Keratinocyte (primary cell): ENCODE results near the gene NEK8. TPM values are rescaled to one million over a fixed set of nuclear protein-coding genes. Genes with fewer than 3 reads are reported as not detected.
A peak's percentile ranks its signal among the peaks of the same experiment; 100 is the strongest.

Source experiments
- DNase-seq: peaks from one replicate; pipeline ENCODE4 v3.0.0-alpha.2; 2011; ENCODE audit warnings: low read depth, missing footprints, low spot score
- FAIRE-seq: peaks from 2 replicates; lab custom pipeline; 2011; peaks lifted over from hg19 to GRCh38; lab: Jason Lieb, UNC
- H2AFZ ChIP-seq: 2 replicates; pipeline ENCODE4 v1.6.0; 2012; ENCODE audit warnings: low read length, control low read depth, inconsistent platforms; ENCODE audit not compliant: control insufficient read depth
- H3K27ac ChIP-seq: 2 replicates; pipeline ENCODE4 v1.5.1; 2011; ENCODE audit warnings: low read length; ENCODE audit not compliant: control insufficient read depth, insufficient read depth
- H3K27me3 ChIP-seq: 3 replicates; pipeline ENCODE4 v1.6.0; 2011; ENCODE audit warnings: low read length; ENCODE audit not compliant: control insufficient read depth, insufficient read depth; ENCODE audit errors: extremely low read depth
- H3K36me3 ChIP-seq, 2 experiments: 2 replicates in 1 of 2; 3 replicates in 1 of 2; pipeline ENCODE4 v1.5.1; 2011; ENCODE audit warnings: low read length in 2 of 2, mild to moderate bottlenecking in 1 of 2; ENCODE audit not compliant: control insufficient read depth in 2 of 2, insufficient read depth in 2 of 2; ENCODE audit errors: extremely low read depth in 1 of 2
- H3K4me1 ChIP-seq: 3 replicates; pipeline ENCODE4 v1.5.1; 2011; ENCODE audit warnings: low read length; ENCODE audit not compliant: control insufficient read depth, insufficient read depth; ENCODE audit errors: extremely low read depth
- H3K4me2 ChIP-seq: 3 replicates; pipeline ENCODE4 v1.6.0; 2011; ENCODE audit warnings: low read depth, low read length; ENCODE audit not compliant: control insufficient read depth, insufficient read depth; ENCODE audit errors: extremely low read depth
- H3K4me3 ChIP-seq, 3 experiments: fragments of 200-600 bp in 1 of 3; sonication (generic) in 1 of 3; 2 replicates in 2 of 3; 3 replicates in 1 of 3; pipeline ENCODE4 v1.5.1; 2011 to 2016; ENCODE audit warnings: low read length in 3 of 3, mild to moderate bottlenecking in 3 of 3, control low read depth in 2 of 3, inconsistent platforms in 1 of 3, low read depth in 1 of 3, mixed read lengths in 1 of 3, mixed run types in 1 of 3, moderate library complexity in 1 of 3; ENCODE audit not compliant: control insufficient read depth in 2 of 3, insufficient read depth in 2 of 3; ENCODE audit errors: extremely low read depth in 1 of 3
- H3K79me2 ChIP-seq: 2 replicates; pipeline ENCODE4 v1.6.0; 2012; ENCODE audit warnings: low read length; ENCODE audit not compliant: control insufficient read depth, insufficient read depth
- H3K9ac ChIP-seq: 3 replicates; pipeline ENCODE4 v1.6.0; 2011; ENCODE audit warnings: low read length; ENCODE audit not compliant: control insufficient read depth, insufficient read depth; ENCODE audit errors: extremely low read depth
- H3K9me1 ChIP-seq: 3 replicates; pipeline ENCODE4 v1.6.0; 2011; ENCODE audit warnings: low read length; ENCODE audit not compliant: control insufficient read depth, insufficient read depth; ENCODE audit errors: extremely low read depth
- H3K9me3 ChIP-seq: 2 replicates; pipeline ENCODE4 v1.5.1; 2012; ENCODE audit warnings: low read depth, low read length; ENCODE audit not compliant: control insufficient read depth
- H4K20me1 ChIP-seq: 3 replicates; pipeline ENCODE4 v1.6.0; 2011; ENCODE audit warnings: low read length; ENCODE audit not compliant: control insufficient read depth, insufficient read depth; ENCODE audit errors: extremely low read depth
- EZH2 ChIP-seq: IDR thresholded peaks from one replicate; pipeline ENCODE4 v1.6.1; 2012; ENCODE audit warnings: inconsistent platforms, mild to moderate bottlenecking, low read length, moderate library complexity
- dilution Hi-C: fragments of 300-500 bp; cut with MboI; formaldehyde crosslinking; loops from one replicate; pipeline ENCODE4 v1.7.0; 2020; ENCODE audit warnings: low sequenced_read_pairs; ENCODE audit not compliant: extremely low pct_ligation_motif_present
- polyA plus RNA-seq, 5 experiments: library from polyadenylated mRNA; depleted of rRNA in 3 of 5; stranded (reverse) in 3 of 5; stranded (forward) in 1 of 5; unstranded in 1 of 5; fragments of >200 nt; gene quantifications; 1 replicate in 1 of 5; 2 replicates in 3 of 5; 3 replicates in 1 of 5; pipeline versions ENCODE4 v1.2.1 to v1.2.3, GENCODE V29; 2011 to 2012; ENCODE audit warnings: missing spikeins in 2 of 5, low read depth in 1 of 5, low replicate concordance in 1 of 5
- TF ChIP-seq, protein P1 (sequence below), 3 experiments: IDR thresholded peaks in 1 of 3; conservative IDR thresholded peaks in 1 of 3; optimal IDR thresholded peaks in 1 of 3; 2 replicates in 2 of 3; 3 replicates in 1 of 3; pipeline versions ENCODE3 to v1.5.1; 2011; ENCODE audit warnings: low read length in 3 of 3, mild to moderate bottlenecking in 3 of 3, moderate library complexity in 2 of 3, control low read depth in 1 of 3, inconsistent platforms in 1 of 3; ENCODE audit not compliant: insufficient read depth in 2 of 3; ENCODE audit errors: extremely low read depth in 1 of 3

The NEK8 gene
- polyA plus RNA-seq, 1 donor (not counting 4 experiments of a cell fraction or from before 2014, with no cell fraction given), result 4.1 TPM

DNA sequence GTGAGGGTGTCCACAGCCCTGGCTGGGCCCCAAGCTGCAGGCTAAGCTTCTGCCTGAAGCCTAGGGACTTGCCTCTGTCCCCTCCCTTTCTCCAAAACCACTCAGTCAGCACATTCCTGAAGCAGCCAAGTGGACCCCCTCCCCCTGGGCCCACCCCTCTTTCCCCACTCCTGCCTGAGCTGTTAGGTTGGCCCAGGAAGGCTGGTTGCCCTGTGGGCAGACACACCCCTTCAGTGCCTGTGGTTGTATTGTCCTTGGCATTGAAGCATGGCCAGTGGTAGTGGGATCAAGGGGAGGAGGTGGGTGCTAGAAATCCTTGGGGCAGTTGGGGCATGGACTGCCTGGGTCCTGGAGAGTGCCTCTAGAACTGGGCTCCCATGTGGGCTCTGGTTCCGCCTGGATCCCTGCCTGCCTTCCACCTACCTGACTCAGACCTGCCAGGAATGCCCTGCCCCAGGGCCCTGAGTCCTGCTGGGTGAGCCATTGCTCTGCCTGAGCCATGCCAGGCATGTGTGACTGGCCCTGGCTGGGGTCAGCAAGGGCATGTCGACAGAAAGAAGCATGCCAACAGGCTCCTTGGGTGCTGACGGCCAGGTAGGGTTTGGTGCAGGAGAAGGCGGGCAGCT is 17.3 kb downstream of the NEK8 start:
- Histone ChIP-seq H3K36me3 (peaks cover 33 to 41% of the 10 kb centered on the region in 2 experiments), H3K27me3 (no peaks in the 10 kb centered on the region), H3K4me2 (peak overlapping the region; percentile 87), H3K79me2 (peaks cover 62% of the 10 kb centered on the region), H3K9me1 (peaks cover 7% of the 10 kb centered on the region), H3K9ac (peak overlapping the region; percentile 96), H2AFZ (no peak overlapping the region), H3K4me1 (peaks cover 36% of the 10 kb centered on the region), H3K27ac (peak overlapping the region; percentile 91), H3K4me3 (peak overlapping the region; percentile 88 to 98 (median 89)), H4K20me1 (peaks cover 39% of the 10 kb centered on the region), H3K9me3 (peaks cover 3% of the 10 kb centered on the region)
- TF ChIP-seq, protein P1, sequence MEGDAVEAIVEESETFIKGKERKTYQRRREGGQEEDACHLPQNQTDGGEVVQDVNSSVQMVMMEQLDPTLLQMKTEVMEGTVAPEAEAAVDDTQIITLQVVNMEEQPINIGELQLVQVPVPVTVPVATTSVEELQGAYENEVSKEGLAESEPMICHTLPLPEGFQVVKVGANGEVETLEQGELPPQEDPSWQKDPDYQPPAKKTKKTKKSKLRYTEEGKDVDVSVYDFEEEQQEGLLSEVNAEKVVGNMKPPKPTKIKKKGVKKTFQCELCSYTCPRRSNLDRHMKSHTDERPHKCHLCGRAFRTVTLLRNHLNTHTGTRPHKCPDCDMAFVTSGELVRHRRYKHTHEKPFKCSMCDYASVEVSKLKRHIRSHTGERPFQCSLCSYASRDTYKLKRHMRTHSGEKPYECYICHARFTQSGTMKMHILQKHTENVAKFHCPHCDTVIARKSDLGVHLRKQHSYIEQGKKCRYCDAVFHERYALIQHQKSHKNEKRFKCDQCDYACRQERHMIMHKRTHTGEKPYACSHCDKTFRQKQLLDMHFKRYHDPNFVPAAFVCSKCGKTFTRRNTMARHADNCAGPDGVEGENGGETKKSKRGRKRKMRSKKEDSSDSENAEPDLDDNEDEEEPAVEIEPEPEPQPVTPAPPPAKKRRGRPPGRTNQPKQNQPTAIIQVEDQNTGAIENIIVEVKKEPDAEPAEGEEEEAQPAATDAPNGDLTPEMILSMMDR (optimal IDR thresholded peaks at IDR 0.05 in 1 of 3, IDR thresholded peaks at IDR 0.05 in 1 of 3, conservative IDR thresholded peaks at IDR 0.05 in 1 of 3; ENCODE audit: extremely low read depth in 1 of 3, insufficient read depth in 2 of 3, low read length in 3 of 3), result no peak
- TF ChIP-seq EZH2, result no peak
- DNase-seq (peak; percentile 77), FAIRE-seq (peak; percentile 65)
- dilution Hi-C loops, result no loop called here

DNA sequence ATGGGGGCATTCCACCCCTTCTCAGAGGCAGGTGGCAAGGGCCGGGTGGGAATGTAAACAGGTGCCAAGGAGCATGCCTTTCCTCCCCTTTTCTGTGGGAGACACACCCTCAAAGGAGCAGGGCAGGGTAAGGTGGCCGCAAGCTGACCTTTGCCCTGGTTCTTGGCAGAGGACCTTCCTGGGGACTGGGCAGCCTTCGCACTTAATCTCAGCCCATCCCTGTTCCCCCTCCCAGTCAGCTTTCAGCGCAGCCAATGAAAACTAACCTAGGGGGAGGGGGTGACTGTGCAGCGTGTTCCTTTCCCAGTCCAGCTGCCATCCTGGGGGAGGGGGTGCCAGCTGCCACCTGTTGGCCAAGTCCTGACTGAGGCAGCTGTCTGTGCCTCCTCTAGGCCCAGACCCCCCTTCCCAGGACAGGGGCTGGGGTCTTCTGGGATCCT is 18.0 kb downstream of the NEK8 start:
- peak overlapping the region; percentile 88 to 98 (median 89) for H3K4me3 ChIP-seq
- H3K79me2 ChIP-seq, result peaks cover 64% of the 10 kb centered on the region
- no peak for TF ChIP-seq EZH2
- TF ChIP-seq, protein P1 (optimal IDR thresholded peaks at IDR 0.05 in 1 of 3, IDR thresholded peaks at IDR 0.05 in 1 of 3, conservative IDR thresholded peaks at IDR 0.05 in 1 of 3; ENCODE audit: extremely low read depth in 1 of 3, insufficient read depth in 2 of 3, low read length in 3 of 3), result no peak

More for the DNA sequence above, 18.0 kb downstream of the NEK8 start:
- no peak overlapping the region for H2AFZ ChIP-seq
- peak overlapping the region; percentile 87 for H3K4me2 ChIP-seq
- peak overlapping the region; percentile 91 for H3K27ac ChIP-seq
- peaks cover 38 to 48% of the 10 kb centered on the region in 2 experiments for H3K36me3 ChIP-seq
- H3K27me3 ChIP-seq, result no peaks in the 10 kb centered on the region
- FAIRE-seq, result no peak
- peak overlapping the region; percentile 96 for H3K9ac ChIP-seq
- H4K20me1 ChIP-seq, result peaks cover 41% of the 10 kb centered on the region
- H3K9me1 ChIP-seq, result peaks cover 7% of the 10 kb centered on the region
- DNase-seq, result no peak
- H3K4me1 ChIP-seq, result peaks cover 36% of the 10 kb centered on the region
- H3K9me3 ChIP-seq, result no peaks in the 10 kb centered on the region
- dilution Hi-C loops, result no loop called here
